Stimulated activated CD8-positive, alpha-beta memory T cell treated with anti-CD3 and anti-CD28 coated beads, Interleukin-2, amount 100 ng/mL, for 1 hour (primary cell): ENCODE measurements around the gene TMPRSS15.

Experiments
- DNase-seq, 2 donors: peaks; one replicate each; pipeline ENCODE4 v3.0.0-alpha.2; 2020; ENCODE audit warnings: low read depth in 2 of 2

Gene TMPRSS15

GRCh38 chr21:18244671-18245463 lies 158.7 kb downstream of the TMPRSS15 start, which contains the start of gene CHODL:
Gene CHODL, plus strand, starts transcription at chr21:18244833. Its CDS starts 391 bp downstream, at chr21:18245224.
- no peak for DNase-seq

DNA sequence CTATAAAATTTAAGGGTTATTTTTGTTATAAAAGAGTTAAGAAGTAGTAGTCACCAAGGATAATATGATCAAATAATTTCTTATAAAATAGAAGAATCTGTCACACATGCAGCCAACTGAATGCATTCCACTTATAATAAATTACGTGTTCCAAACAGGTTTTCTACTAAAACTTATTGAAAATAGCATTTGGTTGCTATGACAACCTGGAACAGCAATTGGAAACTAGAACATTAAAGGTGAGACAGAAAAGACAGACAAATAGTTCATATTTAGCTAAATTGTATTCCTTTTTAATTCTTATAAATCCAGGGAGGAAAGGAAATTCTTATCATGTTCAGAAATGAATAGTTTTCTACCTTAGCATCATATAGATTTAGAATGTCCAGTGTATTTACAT lies 168.0 kb downstream of the TMPRSS15 start:
- no peak for DNase-seq

- DNase-seq, result no peak
Observed at GRCh38 chr21:18228060-18228739, 175.4 kb downstream of the TMPRSS15 start.

DNA sequence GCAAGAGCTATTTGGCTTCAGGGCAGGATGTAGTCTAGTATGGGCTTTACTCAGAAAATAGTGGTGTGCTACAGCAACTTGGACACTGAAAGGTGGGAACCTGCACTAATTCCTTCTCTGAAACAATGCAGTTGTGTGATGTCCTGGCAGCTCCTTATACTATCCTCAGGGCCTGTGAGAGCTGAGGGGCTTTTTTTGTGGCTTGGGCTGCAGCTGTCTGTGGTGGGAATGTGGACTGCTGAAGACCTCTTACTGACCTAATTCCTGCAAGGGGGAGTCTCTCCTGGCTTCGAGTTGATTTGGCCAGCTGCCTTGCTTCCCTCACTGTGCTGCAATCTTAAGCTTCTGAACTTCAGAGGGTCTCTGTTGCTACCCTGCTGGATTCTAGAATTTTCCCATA lies 181.2 kb downstream of the TMPRSS15 start:
- DNase-seq, result no peak

- no peak for DNase-seq
Observed at GRCh38 chr21:18220498-18220897, 183.1 kb downstream of the TMPRSS15 start.
